ENCODE data around the gene KLHL22.

Gene KLHL22

DNA sequence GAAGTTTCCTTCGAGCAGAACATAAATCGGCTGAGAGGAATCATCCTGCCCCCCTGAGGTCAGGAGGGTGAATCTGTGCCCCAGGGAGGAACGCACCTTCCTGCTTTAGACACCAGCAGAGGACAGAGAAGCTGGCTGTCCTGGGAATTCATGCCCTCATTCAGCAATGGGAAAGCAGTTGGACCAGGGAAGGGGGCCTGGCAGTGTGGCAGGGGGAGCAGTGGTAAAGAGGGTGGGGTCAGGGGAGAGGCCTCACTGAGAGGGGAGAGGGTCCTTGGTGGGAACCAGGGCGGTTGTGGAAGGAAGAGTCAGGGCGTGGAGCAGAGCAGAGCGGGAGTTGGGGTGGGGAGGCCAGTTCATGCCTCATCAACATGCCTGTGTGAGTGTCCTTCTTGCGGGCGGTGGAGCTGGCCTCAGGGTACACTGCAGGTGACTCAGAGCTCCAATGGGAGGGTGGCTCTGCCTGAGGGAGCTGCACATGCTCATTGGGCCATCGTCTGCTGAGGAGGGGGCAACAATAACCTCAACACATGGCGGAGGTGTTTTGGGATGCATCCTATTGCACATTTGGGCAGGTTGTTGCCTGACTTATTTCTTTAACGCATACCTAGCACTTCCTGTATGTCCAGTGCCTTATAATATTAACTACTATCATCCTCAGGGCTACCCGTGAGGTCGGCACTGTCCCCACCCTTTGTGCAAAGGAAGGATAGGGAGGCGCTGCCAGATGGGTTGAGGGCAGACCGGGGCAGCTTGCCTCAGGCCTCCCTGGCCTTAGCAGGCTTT, 35.0 kb upstream of the KLHL22 start:
- Mint-ChIP-seq H3K9me3 (no peaks in the 10 kb centered on the region), H3K36me3 (ENCODE audit: low read depth) (peaks cover 52% of the 10 kb centered on the region), H3K27me3 (no peaks in the 10 kb centered on the region), H3K4me3 (no peak overlapping the region), H3K27ac (no peak overlapping the region), H3K4me1 (ENCODE audit: low read depth) (peaks cover 73% of the 10 kb centered on the region)

DNA sequence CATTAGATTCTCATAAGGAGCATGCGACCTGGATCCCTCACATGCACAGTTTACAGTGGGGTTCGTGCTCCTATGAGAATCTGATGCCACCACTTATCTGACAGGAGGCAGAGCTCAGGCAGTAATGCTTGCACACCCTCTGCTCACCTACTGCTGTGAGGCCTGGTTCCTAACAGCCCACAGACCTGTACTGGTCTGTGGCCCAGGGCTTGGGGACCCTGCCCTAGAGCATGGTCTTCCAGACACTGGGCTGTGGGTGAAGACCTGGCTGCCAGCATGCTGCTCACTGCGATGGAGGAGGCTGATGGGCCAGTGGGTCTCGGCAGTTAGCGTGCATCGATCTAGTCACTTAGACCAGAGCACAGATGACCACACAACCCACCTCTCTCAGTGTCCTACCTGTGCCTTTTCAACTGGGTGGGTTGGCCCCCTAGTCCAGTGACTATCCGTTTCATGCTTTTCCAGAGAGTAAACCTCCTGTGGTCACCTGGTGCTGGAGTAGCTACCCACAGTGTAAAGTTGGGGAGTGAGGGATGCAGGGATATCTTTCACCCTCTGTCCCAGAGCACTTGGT, 32.9 kb upstream of the KLHL22 start:
- peaks cover 71% of the 10 kb centered on the region for H3K4me1 Mint-ChIP-seq (ENCODE audit: low read depth)
- H3K4me3 Mint-ChIP-seq, result no peak overlapping the region
- no peak overlapping the region for H3K27ac Mint-ChIP-seq
- H3K9me3 Mint-ChIP-seq, result no peaks in the 10 kb centered on the region
- no peaks in the 10 kb centered on the region for H3K27me3 Mint-ChIP-seq
- H3K36me3 Mint-ChIP-seq (ENCODE audit: low read depth), result peaks cover 48% of the 10 kb centered on the region

GRCh38 chr22:20526628-20527355, 31.2 kb upstream of the KLHL22 start:
- no peak overlapping the region for H3K4me3 Mint-ChIP-seq
- no peaks in the 10 kb centered on the region for H3K27me3 Mint-ChIP-seq
- H3K4me1 Mint-ChIP-seq (ENCODE audit: low read depth), result peaks cover 72% of the 10 kb centered on the region
- no peaks in the 10 kb centered on the region for H3K9me3 Mint-ChIP-seq
- peak overlapping the region; percentile 67 for H3K27ac Mint-ChIP-seq
- H3K36me3 Mint-ChIP-seq (ENCODE audit: low read depth), result peaks cover 46% of the 10 kb centered on the region

- Mint-ChIP-seq H3K4me1 (ENCODE audit: low read depth) (peaks cover 69% of the 10 kb centered on the region), H3K36me3 (ENCODE audit: low read depth) (peaks cover 43% of the 10 kb centered on the region), H3K27ac (no peak overlapping the region), H3K4me3 (no peak overlapping the region), H3K9me3 (no peaks in the 10 kb centered on the region), H3K27me3 (no peaks in the 10 kb centered on the region)
Observed at GRCh38 chr22:20526305-20526627, 30.7 kb upstream of the KLHL22 start.

DNA sequence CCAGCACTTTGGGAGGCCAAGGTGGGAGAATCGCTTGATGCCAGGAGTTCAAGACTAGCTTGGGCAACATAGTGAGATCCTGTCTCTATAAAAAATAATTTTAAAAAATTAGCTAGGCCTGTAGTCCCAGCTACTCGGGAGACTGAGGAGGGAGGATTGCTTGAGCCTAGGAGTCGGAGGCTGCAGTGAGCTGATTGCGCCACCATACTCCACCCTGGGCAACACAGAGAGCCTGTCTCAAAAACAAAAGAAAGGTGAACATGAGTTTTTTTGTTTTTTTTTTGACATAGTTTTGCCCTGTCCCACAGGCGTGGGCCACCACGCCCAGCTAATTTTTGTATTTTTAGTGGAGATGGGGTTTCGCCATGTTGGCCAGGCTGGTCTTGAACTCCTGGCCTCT, 29.5 kb upstream of the KLHL22 start:
- Mint-ChIP-seq H3K9me3 (no peaks in the 10 kb centered on the region), H3K27me3 (no peaks in the 10 kb centered on the region), H3K4me1 (ENCODE audit: low read depth) (peaks cover 68% of the 10 kb centered on the region), H3K4me3 (no peak overlapping the region), H3K27ac (peak overlapping the region; percentile 65), H3K36me3 (ENCODE audit: low read depth) (peaks cover 46% of the 10 kb centered on the region)

GRCh38 chr22:20524004-20524481, 28.4 kb upstream of the KLHL22 start:
- Mint-ChIP-seq H3K4me1 (ENCODE audit: low read depth) (peaks cover 76% of the 10 kb centered on the region), H3K36me3 (ENCODE audit: low read depth) (peaks cover 47% of the 10 kb centered on the region), H3K9me3 (no peaks in the 10 kb centered on the region), H3K27me3 (no peaks in the 10 kb centered on the region), H3K4me3 (peak overlapping the region; percentile 5), H3K27ac (peak overlapping the region; percentile 69)

DNA sequence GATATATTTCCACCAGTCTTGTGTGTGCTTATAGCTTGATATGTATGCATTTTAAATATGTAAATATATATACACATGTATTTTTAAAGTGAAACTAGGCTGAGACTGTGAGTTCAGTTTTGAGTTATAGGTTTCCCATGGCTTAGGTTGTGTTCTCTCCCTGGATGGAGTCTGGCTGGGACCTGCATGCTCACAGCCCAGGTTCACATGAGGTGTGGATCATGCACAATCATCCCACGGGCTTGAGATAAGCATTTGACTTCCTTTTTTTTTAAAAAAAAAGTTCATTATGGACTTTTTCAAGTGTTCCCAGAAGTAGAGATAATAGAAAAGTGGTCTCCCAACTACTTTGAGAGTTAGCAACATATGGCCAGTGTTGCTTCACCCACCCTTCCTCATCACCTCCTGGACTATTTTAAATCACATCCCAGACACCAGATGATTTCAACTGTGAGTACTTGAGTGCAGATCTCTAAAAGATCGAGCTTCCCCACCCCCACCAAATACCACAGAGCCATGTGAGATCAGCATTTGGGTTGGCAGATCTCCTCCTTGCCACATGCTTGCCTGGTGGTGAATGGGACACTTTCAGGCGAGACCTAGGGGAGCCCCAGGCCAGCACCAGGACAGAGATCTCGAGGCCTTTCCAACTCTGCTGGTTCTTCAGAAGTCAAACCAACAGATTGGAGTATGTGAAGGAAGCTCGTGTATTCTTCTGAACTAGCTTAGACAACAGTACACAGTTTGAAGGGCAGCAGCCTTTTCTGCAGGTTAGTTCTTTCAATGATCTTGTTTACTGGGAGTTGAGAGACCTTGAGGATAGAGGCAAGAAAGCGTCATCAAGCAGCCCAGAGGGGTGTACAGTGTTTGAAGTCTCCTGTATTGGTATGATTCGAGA, 27.7 kb upstream of the KLHL22 start:
- peaks cover 53% of the 10 kb centered on the region for H3K36me3 Mint-ChIP-seq (ENCODE audit: low read depth)
- no peaks in the 10 kb centered on the region for H3K9me3 Mint-ChIP-seq
- H3K27ac Mint-ChIP-seq, result peak overlapping the region; percentile 69
- H3K27me3 Mint-ChIP-seq, result no peaks in the 10 kb centered on the region
- H3K4me1 Mint-ChIP-seq (ENCODE audit: low read depth), result peaks cover 83% of the 10 kb centered on the region
- H3K4me3 Mint-ChIP-seq, result no peak overlapping the region

- Mint-ChIP-seq H3K27ac (peak overlapping the region; percentile 78), H3K9me3 (no peaks in the 10 kb centered on the region), H3K36me3 (ENCODE audit: low read depth) (peaks cover 56% of the 10 kb centered on the region), H3K4me3 (peak overlapping the region; percentile 14), H3K4me1 (ENCODE audit: low read depth) (peaks cover 85% of the 10 kb centered on the region), H3K27me3 (no peaks in the 10 kb centered on the region)
Observed at GRCh38 chr22:20522134-20523004, 26.8 kb upstream of the KLHL22 start.

GRCh38 chr22:20520093-20520511, 24.5 kb upstream of the KLHL22 start:
- peaks cover 83% of the 10 kb centered on the region for H3K4me1 Mint-ChIP-seq (ENCODE audit: low read depth)
- H3K4me3 Mint-ChIP-seq, result peak overlapping the region; percentile 50
- peak overlapping the region; percentile 80 for H3K27ac Mint-ChIP-seq
- H3K36me3 Mint-ChIP-seq (ENCODE audit: low read depth), result peaks cover 56% of the 10 kb centered on the region
- no peaks in the 10 kb centered on the region for H3K27me3 Mint-ChIP-seq
- H3K9me3 Mint-ChIP-seq, result no peaks in the 10 kb centered on the region

DNA sequence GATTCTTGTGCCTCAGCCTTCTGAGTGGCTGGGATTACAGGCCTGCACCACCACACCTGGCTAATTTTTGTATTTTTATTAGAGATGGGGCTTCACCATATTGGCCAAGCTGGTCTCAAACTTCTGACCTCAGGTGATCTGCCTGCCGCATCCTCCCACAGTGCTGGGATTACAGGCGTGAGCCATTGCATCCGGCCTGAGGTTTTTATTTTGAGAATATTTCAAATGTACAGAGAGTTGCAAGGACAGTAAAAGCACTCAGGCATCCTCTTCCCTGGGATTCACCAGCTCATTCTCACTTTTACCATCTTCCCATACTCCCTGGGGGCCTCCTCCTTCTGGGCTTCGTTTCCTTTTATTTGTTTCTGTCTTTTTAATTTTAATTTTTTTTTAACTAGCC, 24.0 kb upstream of the KLHL22 start:
- H3K27ac Mint-ChIP-seq, result peak overlapping the region; percentile 80

DNA sequence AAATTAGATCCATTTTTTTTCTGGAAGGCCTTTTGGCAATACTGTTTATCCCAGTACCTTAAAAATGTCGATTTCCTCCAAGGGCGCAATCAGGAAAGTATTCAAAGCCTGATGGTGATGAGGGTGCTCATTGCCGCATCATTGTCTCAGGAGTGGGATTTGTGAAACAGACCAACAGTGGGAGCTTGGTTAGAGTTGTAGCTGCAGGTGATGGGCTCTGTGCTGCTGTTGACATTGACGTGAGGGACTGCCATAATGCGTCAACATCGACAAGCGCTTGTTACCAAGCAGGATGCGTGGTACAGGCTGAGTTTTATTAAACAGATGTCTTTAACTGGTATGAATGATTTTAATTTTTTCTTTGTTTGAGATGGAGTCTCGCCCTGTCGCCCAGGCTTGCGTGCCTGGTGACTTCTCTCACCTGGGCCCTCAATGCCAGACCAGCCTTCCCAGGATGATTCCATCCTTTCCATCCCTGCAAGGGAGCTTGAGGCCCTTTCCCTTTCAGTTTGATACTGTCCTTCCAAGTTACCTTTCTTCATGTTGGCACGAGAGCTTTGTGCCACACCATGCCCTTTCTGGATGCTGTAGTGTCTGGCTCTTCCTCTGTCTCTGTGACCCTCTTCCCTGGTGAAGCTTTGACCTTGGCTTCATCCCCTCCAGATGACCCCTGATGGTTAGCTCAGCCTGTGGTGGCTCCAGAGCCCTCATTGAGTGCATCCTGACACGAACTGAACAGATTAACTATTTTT, 22.4 kb upstream of the KLHL22 start:
- H3K27ac Mint-ChIP-seq, result peak overlapping the region; percentile 82
- H3K4me3 Mint-ChIP-seq, result no peak overlapping the region
- no peaks in the 10 kb centered on the region for H3K9me3 Mint-ChIP-seq
- H3K4me1 Mint-ChIP-seq (ENCODE audit: low read depth), result peaks cover 84% of the 10 kb centered on the region
- no peaks in the 10 kb centered on the region for H3K27me3 Mint-ChIP-seq
- H3K36me3 Mint-ChIP-seq (ENCODE audit: low read depth), result peaks cover 66% of the 10 kb centered on the region

More for the DNA sequence above, 24.0 kb upstream of the KLHL22 start:
- peaks cover 60% of the 10 kb centered on the region for H3K36me3 Mint-ChIP-seq (ENCODE audit: low read depth)
- H3K4me1 Mint-ChIP-seq (ENCODE audit: low read depth), result peaks cover 84% of the 10 kb centered on the region
- no peaks in the 10 kb centered on the region for H3K27me3 Mint-ChIP-seq
- no peaks in the 10 kb centered on the region for H3K9me3 Mint-ChIP-seq
- no peak overlapping the region for H3K4me3 Mint-ChIP-seq

DNA sequence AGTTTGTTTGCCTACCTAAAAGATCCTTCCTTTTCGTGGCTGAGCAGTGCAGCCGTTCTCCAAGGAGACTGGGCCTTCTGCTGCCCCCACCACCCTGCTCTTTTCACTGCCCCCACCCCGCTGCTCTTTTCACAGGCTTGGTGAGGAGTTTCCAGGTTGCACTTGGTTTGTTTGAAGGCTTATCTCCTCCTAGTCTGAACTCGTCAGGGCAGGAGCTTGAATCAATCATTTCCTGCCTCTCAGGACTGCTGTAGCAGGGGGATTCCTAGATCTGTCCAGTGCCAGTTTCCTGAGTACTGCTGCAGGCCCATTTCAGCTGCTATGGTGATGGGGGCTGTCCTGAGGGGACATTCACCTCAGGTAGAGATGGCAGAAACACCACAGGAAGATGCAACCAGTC, 21.8 kb upstream of the KLHL22 start:
- Mint-ChIP-seq H3K4me1 (ENCODE audit: low read depth) (peaks cover 78% of the 10 kb centered on the region), H3K27ac (peak overlapping the region; percentile 82), H3K36me3 (ENCODE audit: low read depth) (peaks cover 64% of the 10 kb centered on the region), H3K9me3 (no peaks in the 10 kb centered on the region), H3K4me3 (peak overlapping the region; percentile 4), H3K27me3 (no peaks in the 10 kb centered on the region)

- H3K4me1 Mint-ChIP-seq (ENCODE audit: low read depth), result peaks cover 80% of the 10 kb centered on the region
- peaks cover 66% of the 10 kb centered on the region for H3K36me3 Mint-ChIP-seq (ENCODE audit: low read depth)
- H3K9me3 Mint-ChIP-seq, result no peaks in the 10 kb centered on the region
- H3K27ac Mint-ChIP-seq, result no peak overlapping the region
- no peaks in the 10 kb centered on the region for H3K27me3 Mint-ChIP-seq
- H3K4me3 Mint-ChIP-seq, result no peak overlapping the region
Observed at GRCh38 chr22:20516399-20516798, 20.8 kb upstream of the KLHL22 start.

All from stimulated activated naive CD8-positive, alpha-beta T cell treated with anti-CD3 and anti-CD28 coated beads, Interleukin-15, Interleukin-2, amounts not matched to agents 100 ng/mL and 50 ng/mL, for 24 hours (primary cell).